IPS DF 4.7 (cell line): ENCODE data around the gene SHROOM1.

Experiments
- DNase-seq: peaks from one replicate; pipeline ENCODE4 v3.0.0-alpha.2; 2013; ENCODE audit warnings: low spot score; ENCODE audit errors: extremely low read depth

Gene SHROOM1

DNA sequence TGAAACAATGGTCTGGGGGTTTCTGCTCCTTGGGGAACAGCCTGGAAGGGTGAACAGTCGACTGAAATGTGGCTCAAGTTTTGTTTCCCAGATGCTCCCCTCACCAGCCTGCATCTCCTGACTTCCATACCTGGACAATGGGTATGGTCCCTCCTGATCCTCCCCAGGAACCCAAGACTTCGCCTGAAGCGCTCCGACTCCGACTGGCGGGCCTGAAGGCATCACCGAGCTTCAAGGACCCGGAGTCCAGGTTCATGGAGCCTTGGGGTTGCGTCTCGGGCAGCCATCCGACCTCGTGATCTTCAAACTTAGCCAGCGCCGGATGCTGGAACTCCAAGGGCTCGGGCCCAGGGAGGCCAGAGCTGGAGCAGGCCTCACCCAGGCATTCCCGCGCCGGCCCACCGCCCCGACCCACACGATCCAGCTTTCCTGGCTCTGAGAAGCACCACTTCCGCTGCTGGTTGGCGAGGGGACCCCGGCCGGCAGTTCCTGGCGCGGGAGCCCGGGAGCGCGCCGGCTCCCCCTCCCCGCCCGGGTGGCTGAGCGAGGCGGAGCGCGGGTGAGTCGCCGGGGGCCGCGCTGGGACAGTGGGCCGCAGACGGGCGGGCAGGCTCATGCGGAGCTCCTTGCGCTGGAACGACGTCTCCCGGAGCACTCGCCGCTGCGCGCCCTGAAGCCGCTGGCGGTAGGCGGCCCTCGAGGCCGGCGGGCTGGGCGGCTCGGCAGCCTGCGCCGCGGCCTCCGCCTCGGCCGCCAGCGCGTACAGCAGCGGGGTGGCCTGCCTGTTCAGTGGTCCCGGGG lies 5.2 kb downstream of the SHROOM1 start:
- no peak for DNase-seq

- DNase-seq = no peak
Measured at GRCh38 chr5:132824426-132824825, 6.0 kb downstream of the SHROOM1 start.

GRCh38 chr5:132823481-132824050 lies 6.9 kb downstream of the SHROOM1 start:
- no peak for DNase-seq

- no peak for DNase-seq
Measured at GRCh38 chr5:132822650-132823480, 7.6 kb downstream of the SHROOM1 start.

- no peak for DNase-seq
Measured at GRCh38 chr5:132821791-132822190, 8.7 kb downstream of the SHROOM1 start.

GRCh38 chr5:132821350-132821749 lies 9.1 kb downstream of the SHROOM1 start:
- DNase-seq = no peak

DNA sequence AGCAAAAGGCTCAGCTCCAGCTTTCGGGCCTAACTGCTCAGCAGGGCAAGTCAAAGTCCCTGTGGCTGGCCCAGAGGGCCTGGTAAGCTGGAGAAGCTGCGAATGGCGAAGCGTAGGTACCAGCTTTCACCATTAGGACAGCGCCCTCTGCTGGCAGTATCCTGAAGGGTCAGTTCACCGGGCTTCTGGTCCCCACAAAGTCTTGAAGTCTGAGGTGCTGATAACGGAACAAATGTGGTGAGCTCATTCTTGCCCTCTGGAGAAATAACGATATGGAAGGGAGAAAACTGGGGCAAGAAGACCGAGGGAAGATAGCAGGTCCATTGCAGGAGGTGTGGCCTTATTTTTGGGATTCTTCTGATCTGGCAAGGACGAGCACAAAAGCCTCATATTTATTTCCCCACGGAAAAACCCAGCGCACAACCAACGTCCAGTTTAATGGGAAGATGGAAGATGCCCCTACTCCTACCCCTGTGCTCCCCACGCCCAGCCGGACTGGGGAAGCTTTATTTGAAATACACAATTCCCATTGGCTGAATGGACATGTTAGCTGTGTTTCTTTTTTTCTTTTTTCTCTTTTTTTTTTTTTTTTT lies 10.2 kb downstream of the SHROOM1 start:
- peak; percentile 78 for DNase-seq

GRCh38 chr5:132819468-132819867 lies 11.0 kb downstream of the SHROOM1 start:
- no peak for DNase-seq

DNA sequence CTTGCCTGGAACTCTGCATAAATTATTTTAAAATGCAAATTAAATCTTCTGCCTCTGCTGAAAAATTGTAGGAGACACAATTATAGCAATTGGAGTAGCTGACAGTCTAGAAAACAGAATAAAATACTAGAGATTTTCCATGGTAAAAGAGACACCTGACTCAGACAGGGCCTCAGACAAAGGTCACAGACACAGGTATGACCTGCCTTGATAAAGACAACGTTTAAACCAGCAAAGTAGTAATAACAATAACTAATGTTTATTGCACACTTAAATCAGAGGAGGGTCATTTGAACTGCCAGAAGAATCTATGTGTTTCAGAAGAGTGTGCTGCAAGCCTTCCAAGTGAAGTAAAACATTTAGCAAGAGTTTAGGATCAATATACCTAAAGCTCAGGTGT lies 13.4 kb downstream of the SHROOM1 start:
- no peak for DNase-seq

- DNase-seq = no peak
Measured at GRCh38 chr5:132816554-132816953, 13.9 kb downstream of the SHROOM1 start.

- DNase-seq = no peak
Measured at GRCh38 chr5:132816083-132816482, 14.4 kb downstream of the SHROOM1 start.

DNA sequence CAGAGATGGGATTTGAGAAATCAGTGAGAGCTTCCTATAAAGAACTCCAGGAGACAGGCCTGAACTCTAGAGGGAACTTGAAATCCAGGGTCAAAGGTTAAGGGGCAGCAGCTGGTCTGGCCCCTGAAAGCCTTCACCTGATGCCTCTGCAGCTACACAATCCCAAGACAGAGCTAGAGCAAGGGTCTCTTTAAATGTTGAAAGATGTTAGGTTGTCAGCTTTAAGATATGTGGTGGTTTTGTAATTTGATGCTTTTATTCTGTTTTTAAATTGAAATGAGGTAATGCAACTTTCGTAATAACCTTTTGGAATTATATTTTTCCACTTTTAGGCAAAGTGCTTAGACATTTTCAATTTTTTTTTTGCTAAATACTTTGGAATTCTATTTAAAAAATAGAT lies 15.0 kb downstream of the SHROOM1 start:
- DNase-seq = no peak

GRCh38 chr5:132814503-132815294 lies 15.7 kb downstream of the SHROOM1 start:
- no peak for DNase-seq

DNA sequence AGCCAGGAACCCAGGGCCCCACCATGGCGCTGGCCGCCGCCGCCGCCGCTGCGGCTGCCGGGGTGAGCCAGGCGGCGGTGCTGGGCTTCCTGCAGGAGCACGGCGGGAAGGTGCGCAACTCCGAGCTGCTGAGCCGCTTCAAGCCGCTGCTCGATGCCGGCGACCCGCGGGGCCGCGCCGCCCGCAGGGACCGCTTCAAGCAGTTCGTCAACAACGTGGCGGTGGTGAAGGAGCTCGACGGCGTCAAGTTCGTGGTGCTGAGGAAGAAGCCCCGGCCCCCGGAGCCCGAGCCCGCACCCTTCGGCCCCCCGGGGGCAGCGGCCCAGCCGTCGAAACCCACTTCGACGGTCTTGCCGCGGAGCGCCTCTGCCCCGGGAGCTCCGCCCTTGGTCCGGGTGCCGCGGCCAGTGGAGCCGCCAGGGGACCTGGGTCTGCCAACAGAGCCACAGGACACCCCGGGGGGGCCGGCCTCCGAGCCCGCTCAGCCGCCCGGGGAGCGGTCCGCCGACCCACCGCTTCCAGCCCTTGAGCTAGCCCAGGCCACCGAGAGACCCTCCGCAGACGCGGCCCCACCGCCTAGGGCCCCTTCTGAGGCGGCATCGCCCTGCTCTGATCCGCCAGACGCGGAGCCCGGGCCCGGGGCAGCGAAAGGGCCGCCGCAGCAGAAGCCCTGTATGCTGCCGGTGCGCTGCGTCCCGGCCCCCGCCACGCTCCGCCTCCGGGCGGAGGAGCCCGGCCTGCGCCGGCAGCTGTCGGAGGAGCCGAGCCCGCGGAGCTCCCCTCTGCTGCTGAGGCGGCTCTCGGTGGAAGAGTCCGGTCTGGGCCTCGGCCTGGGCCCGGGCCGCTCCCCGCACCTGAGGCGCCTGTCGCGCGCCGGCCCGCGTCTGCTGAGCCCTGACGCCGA lies 16.6 kb downstream of the SHROOM1 start:
- DNase-seq = no peak

DNA sequence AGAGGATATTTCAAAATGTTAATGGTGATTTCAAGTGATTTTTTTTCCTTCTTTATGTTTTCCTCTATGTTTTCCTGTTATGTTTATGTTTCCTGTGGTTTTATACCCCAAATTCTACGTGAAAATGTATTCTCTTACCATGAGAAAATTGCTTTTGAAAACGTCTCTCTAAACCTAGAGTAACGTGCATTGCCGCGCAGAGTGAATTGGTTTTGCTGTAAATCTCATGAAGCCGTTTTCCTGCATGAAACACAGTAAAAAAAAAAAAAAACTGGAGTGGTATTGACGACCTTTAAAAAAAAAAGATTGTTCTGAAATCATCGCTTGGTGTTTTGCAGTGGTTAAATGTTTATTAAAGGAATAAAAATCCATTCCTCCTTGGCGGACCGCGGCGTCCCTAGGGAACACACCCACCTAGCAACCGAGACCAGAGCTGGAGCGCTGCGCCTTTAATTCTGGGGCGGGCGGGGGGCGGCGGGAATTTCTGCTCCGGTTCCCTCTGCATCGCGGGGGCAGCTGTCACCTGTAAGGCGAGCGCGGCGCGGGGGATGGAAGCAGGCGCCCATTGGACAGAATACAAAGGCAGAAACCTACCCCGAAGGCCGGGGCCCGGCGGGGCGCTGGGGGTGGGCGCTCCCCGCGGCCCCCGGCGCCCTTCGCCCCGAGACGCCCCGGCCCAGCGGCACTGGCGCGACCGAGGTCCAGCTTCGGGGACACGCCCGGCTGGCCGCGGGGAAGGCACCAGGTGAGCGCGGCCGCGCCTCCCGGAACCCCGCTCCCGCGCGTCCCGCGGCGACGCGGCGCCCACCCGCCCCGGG lies 17.5 kb downstream of the SHROOM1 start, which contains the start of gene SOWAHA:
TSS of gene SOWAHA (plus strand) at position 522 of the 818 bp plus-strand sequence. CDS start 320 bp downstream, outside the sequence.
- no peak for DNase-seq

- DNase-seq = no peak
Measured at GRCh38 chr5:132812123-132812765, 18.2 kb downstream of the SHROOM1 start.

DNA sequence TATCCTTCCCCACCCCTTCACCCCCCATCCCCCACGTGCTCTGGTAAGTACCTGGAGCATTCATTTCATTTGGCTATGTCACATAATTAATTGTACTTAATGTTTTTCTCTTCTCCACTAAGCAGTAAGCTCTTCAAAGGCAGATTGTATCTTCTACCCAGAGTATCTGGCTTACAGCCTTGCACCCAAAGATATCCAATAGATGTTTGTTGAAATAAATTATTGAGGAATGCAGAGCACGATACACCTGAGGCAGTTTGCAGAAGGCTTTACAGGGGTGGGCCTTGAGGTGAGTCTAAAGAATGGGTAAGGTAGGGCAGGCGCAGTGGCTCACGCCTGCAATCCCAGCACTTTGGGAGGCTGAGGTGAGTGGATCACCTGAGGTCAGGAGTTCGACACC lies 19.8 kb downstream of the SHROOM1 start:
- DNase-seq = no peak

DNA sequence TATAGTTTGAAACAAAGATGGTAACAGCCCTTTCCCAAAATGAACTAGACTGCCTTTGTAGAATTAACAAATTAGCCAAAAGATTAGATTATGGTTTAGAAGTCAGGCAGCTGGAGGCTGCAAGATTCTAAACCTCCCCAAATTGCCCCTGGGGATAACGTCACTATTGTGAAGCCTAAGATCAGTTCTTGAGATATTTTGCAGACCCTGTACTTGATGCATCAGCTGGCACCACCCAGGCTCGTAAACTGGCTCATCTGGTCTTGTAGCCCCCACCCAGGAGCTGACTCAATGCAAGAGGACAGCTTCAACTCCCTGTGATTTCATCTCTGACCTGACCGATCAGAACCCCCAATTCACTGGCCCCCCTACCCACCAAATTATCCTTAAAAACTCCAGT lies 21.6 kb downstream of the SHROOM1 start:
- DNase-seq = no peak

DNA sequence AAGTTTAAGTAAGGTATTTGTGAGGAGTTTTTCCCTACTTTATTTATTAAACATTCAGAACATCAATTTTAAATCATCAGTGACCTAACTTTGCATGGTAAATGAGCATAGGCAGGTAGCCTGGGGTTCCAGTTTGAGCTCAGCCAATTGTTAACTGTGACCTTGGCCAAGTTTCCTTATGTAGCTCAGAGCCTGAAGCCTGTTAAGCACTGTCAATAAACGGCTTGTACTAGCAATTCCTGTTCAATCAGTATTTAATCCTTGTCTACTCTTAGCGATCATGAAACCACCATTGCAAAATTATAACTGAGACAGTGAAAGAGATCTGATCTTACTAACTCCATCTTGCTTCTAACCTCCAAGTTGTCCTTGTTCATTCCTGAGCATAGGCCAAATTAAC lies 22.0 kb downstream of the SHROOM1 start:
- no peak for DNase-seq
